A673 (cell line): ENCODE measurements around the gene PPP1R17. TPM values are rescaled to one million over a fixed set of nuclear protein-coding genes. Genes with fewer than 3 reads are reported as not detected.

Experiments
- BruUV-seq: library from RNA; stranded (reverse); fragments of 400-500 nt; replicated peaks from 2 replicates; lab custom pipeline; 2021; lab: Mats Ljungman, UMichigan
- CTCF ChIA-PET: fragments of 300-600 bp; sonication (Branson Sonifier 250); formaldehyde crosslinking; loops from one replicate; lab custom pipeline; 2022; ENCODE audit warnings: antibody characterized with exemption; lab: Charles Lee
- POLR2A ChIA-PET: fragments of 300-600 bp; sonication (Branson Sonifier 250); formaldehyde crosslinking; loops from one replicate; lab custom pipeline; 2022; ENCODE audit warnings: antibody characterized with exemption; ENCODE audit not compliant: low non-redundant PET; lab: Charles Lee
- DNase-seq: peaks from one replicate; pipeline ENCODE4 v3.0.0-alpha.2; 2015; ENCODE audit warnings: low spot score
- H3K27ac ChIP-seq: fragments of 200-600 bp; sonication (generic); 2 replicates; pipeline ENCODE4 v1.5.1; 2016; ENCODE audit warnings: mixed run types, low read depth, mild to moderate bottlenecking, mixed read lengths, antibody characterized with exemption, low read length; ENCODE audit not compliant: poor library complexity, severe bottlenecking
- H3K27me3 ChIP-seq: fragments of 200-600 bp; sonication (generic); replicated peaks from 2 replicates; pipeline ENCODE4 v1.6.1; 2017; ENCODE audit warnings: mixed run types, low read depth, mild to moderate bottlenecking, mixed read lengths, antibody characterized with exemption, low read length; ENCODE audit not compliant: insufficient read depth, poor library complexity
- H3K36me3 ChIP-seq: fragments of 200-600 bp; sonication (generic); 2 replicates; pipeline ENCODE4 v1.6.1; 2016; ENCODE audit warnings: mixed run types, mild to moderate bottlenecking, mixed read lengths, antibody characterized with exemption, low read length; ENCODE audit not compliant: insufficient read depth, poor library complexity, severe bottlenecking
- H3K4me1 ChIP-seq: fragments of 200-600 bp; sonication (generic); 2 replicates; pipeline ENCODE4 v1.6.1; 2017; ENCODE audit warnings: mixed run types, mild to moderate bottlenecking, mixed read lengths, antibody characterized with exemption, low read length; ENCODE audit not compliant: insufficient read depth, poor library complexity, severe bottlenecking
- H3K4me3 ChIP-seq: fragments of 200-600 bp; sonication (generic); 2 replicates; pipeline ENCODE4 v1.5.1; 2016; ENCODE audit warnings: low read depth, mixed run types, mild to moderate bottlenecking, mixed read lengths, low read length; ENCODE audit not compliant: poor library complexity, severe bottlenecking
- H3K9me3 ChIP-seq: fragments of 200-600 bp; sonication (generic); 2 replicates; pipeline ENCODE4 v1.6.1; 2016; ENCODE audit warnings: mixed run types, low read depth, mild to moderate bottlenecking, mixed read lengths, antibody characterized with exemption, low read length; ENCODE audit not compliant: poor library complexity, severe bottlenecking
- EZH2 ChIP-seq: fragments of 200-600 bp; sonication (generic); IDR thresholded peaks from 2 replicates; pipeline ENCODE4 v1.6.1; 2017; ENCODE audit warnings: borderline replicate concordance, low read depth, mild to moderate bottlenecking, mixed read lengths, antibody characterized with exemption, low read length; ENCODE audit not compliant: poor library complexity, severe bottlenecking
- intact Hi-C: fragments of 100-400 bp; cut with micrococcal nuclease; formaldehyde crosslinking; loops from one replicate; pipeline ENCODE4 v1.10.0; 2022; ENCODE audit not compliant: unreplicated experiment
- total RNA-seq: library from RNA; stranded (reverse); gene quantifications from 2 replicates; pipeline ENCODE4 v1.2.3, GENCODE V29; 2021
- TF ChIP-seq, protein P1 (sequence below): fragments of 300-800, 200-600 bp; sonication (generic); conservative IDR thresholded peaks from 2 replicates; pipeline ENCODE4 v1.5.1; 2017; ENCODE audit warnings: low read depth, mild to moderate bottlenecking, antibody characterized with exemption, low read length, moderate library complexity, mixed read lengths

PPP1R17 gene
- total RNA-seq, 1 experiment from 2014 or later, result not detected

DNA sequence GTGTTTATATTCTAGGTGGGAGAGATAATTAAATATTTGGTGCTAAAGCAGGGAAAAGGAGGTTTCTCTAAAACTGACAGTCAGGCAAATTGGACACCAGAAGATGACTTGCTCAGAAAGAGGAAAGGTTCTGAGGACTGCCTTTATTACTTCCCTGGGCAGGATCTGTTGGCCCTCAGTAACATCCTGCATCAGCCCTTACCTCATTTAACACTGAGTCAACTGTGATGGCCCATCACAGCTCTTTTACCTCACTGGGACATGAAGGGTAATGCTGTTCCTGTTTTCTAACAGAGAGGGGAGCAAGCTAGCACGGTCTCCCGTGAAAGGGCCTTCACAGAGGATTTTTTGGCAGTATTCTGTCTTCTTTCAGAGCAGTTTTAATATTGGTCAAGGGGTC is 12.0 kb downstream of the PPP1R17 start:
- Histone ChIP-seq H3K36me3 (no peaks in the 10 kb centered on the region), H3K4me1 (no peaks in the 10 kb centered on the region), H3K4me3 (no peak overlapping the region), H3K27me3 (no peaks in the 10 kb centered on the region), H3K9me3 (no peaks in the 10 kb centered on the region), H3K27ac (no peak overlapping the region)
- BruUV-seq, result no TSS peak
- ChIA-PET CTCF (no interaction called here), POLR2A (no interaction called here)
- no peak for DNase-seq
- TF ChIP-seq, protein P1, sequence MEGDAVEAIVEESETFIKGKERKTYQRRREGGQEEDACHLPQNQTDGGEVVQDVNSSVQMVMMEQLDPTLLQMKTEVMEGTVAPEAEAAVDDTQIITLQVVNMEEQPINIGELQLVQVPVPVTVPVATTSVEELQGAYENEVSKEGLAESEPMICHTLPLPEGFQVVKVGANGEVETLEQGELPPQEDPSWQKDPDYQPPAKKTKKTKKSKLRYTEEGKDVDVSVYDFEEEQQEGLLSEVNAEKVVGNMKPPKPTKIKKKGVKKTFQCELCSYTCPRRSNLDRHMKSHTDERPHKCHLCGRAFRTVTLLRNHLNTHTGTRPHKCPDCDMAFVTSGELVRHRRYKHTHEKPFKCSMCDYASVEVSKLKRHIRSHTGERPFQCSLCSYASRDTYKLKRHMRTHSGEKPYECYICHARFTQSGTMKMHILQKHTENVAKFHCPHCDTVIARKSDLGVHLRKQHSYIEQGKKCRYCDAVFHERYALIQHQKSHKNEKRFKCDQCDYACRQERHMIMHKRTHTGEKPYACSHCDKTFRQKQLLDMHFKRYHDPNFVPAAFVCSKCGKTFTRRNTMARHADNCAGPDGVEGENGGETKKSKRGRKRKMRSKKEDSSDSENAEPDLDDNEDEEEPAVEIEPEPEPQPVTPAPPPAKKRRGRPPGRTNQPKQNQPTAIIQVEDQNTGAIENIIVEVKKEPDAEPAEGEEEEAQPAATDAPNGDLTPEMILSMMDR, result no peak
- TF ChIP-seq EZH2, result no peak
- intact Hi-C loops, result no loop called here

DNA sequence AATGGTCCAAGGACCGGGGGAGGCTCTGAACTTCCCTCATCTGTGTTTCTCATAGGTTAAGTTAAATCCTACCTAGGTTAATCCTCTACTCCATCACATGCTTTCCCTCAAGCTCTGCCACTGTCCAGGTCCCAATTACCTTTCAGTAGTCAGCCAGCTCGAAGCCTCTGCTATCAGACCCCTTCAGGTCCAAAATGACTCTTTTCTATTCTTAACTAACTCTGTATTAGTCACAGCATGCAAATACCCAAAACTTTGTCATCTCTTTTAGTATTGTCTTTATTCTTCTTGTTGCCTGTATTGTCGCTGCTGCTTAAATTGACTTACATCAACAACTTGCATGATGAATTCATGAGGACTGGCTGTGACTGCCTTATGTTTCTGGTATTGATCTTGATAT is 15.3 kb downstream of the PPP1R17 start:
- intact Hi-C loops, result no loop called here
- TF ChIP-seq, protein P1, result no peak
- no peak for TF ChIP-seq EZH2
- Histone ChIP-seq H3K27ac (no peak overlapping the region), H3K4me1 (no peaks in the 10 kb centered on the region), H3K9me3 (no peaks in the 10 kb centered on the region), H3K4me3 (no peak overlapping the region), H3K36me3 (no peaks in the 10 kb centered on the region), H3K27me3 (peaks cover 7% of the 10 kb centered on the region)
- DNase-seq, result no peak
- POLR2A ChIA-PET, result no interaction called here
- CTCF ChIA-PET, result no interaction called here
- no TSS peak for BruUV-seq

DNA sequence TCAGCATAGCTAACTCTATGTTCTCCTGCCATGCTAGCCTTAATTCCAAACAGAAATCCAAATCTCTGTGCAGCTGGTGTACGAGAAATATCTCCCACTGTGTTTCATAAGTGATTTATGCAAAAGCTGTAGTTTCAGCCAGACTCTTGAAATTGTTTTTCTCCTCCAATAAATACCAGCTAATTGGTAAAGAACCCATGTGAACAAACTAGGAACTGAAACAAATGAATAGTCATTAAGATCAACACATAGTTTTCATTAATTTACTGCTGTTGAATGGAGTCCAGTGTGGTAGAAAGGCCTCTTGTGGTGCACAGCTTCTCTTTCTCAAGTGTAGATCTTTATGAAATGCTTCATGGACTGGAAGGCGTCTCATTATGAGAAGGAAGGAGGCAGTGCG is 18.4 kb downstream of the PPP1R17 start:
- H3K9me3 ChIP-seq, result no peaks in the 10 kb centered on the region
- intact Hi-C loops, result no loop called here
- ChIA-PET CTCF (interaction anchor here (0.6 kb wide), 1 partner anchor 355 kb away, joined by 3 read pairs; no protein-coding TSS in a partner anchor), POLR2A (no interaction called here)
- no peak for TF ChIP-seq EZH2
- TF ChIP-seq, protein P1, result no peak
- no peaks in the 10 kb centered on the region for H3K36me3 ChIP-seq
- no peaks in the 10 kb centered on the region for H3K4me1 ChIP-seq
- no peak for DNase-seq
- H3K27me3 ChIP-seq, result peaks cover 12% of the 10 kb centered on the region
- BruUV-seq, result no TSS peak
- H3K27ac ChIP-seq, result no peak overlapping the region
- no peak overlapping the region for H3K4me3 ChIP-seq
